ENCODE measurements around the gene HNRNPR. TPM values are rescaled to one million over a fixed set of nuclear protein-coding genes. Genes with fewer than 3 reads are reported as not detected.

The HNRNPR gene
- polyA plus RNA-seq, 3 donors, result 58.5 to 112 (median 82.9) TPM

DNA sequence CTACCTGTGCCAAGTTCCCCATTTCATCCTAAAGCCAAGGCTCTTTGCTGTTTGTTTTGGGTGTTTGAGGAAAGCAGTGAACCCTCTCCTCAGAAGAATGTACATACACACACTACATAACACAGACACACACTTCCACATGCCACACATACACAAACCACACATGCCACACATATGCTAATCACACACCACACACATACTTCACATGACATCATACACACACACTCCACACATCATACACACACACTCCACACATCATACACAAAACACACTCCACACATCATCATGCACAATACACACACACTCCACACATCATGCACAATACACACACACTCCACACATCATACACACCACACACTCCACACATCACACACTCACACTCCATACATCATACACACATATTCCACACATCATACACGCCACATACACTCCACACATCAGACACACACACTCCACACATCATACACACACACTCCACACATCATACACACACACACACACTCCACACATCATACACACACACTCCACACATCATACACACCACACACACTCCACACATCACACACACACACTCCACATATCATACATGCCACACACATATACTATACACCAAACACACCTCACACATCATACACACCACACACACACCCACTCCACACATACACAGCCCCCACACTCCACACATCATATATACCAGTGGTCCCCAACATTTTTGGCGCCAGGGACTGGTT is 48.2 kb upstream of the HNRNPR start:
- Mint-ChIP-seq H3K9me3 (no peaks in the 10 kb centered on the region), H3K27me3 (ENCODE audit: low read depth in 3 of 3) (peaks cover 2 to 4% (median 3%) of the 10 kb centered on the region in 3 donors), H3K36me3 (no peaks in the 10 kb centered on the region), H3K4me3 (no peak overlapping the region), H3K4me1 (peaks cover 5% of the 10 kb centered on the region), H3K27ac (no peak overlapping the region)
- Histone ChIP-seq H3K79me2 (ENCODE audit: insufficient read depth, low read length) (no peaks in the 10 kb centered on the region), H3K9ac (ENCODE audit: insufficient read depth, low read length, poor library complexity, severe bottlenecking) (no peak overlapping the region), H2AFZ (ENCODE audit: insufficient read depth, low read depth, low read length, poor library complexity, severe bottlenecking) (no peak overlapping the region), H3K36me3 (replicated peaks in 1 of 2; ENCODE audit: control insufficient read depth in 1 of 2, insufficient read depth in 2 of 2, low read length in 2 of 2) (no peaks in the 10 kb centered on the region), H3K27ac (ENCODE audit: low read depth in 1 of 2, low read length in 2 of 2) (no peak overlapping the region), H3K4me2 (replicated peaks; ENCODE audit: extremely low read depth, low read length, poor library complexity, severe bottlenecking) (no peak overlapping the region), H3K4me3 (replicated peaks in 1 of 3; ENCODE audit: low read depth in 2 of 3, low read length in 3 of 3) (no peak overlapping the region), H4K20me1 (ENCODE audit: insufficient read depth, low read length) (no peaks in the 10 kb centered on the region), H3K4me1 (ENCODE audit: control insufficient read depth in 1 of 2, insufficient read depth in 2 of 2, low read length in 2 of 2) (no peaks in the 10 kb centered on the region), H3K9me3 (replicated peaks in 1 of 2; ENCODE audit: control insufficient read depth in 1 of 2, insufficient read depth in 1 of 2, low read length in 2 of 2) (no peaks in the 10 kb centered on the region), H3K27me3 (ENCODE audit: control insufficient read depth in 2 of 2, insufficient read depth in 2 of 2, low read length in 2 of 2) (no peaks in the 10 kb centered on the region)
- TF ChIP-seq, protein P1, sequence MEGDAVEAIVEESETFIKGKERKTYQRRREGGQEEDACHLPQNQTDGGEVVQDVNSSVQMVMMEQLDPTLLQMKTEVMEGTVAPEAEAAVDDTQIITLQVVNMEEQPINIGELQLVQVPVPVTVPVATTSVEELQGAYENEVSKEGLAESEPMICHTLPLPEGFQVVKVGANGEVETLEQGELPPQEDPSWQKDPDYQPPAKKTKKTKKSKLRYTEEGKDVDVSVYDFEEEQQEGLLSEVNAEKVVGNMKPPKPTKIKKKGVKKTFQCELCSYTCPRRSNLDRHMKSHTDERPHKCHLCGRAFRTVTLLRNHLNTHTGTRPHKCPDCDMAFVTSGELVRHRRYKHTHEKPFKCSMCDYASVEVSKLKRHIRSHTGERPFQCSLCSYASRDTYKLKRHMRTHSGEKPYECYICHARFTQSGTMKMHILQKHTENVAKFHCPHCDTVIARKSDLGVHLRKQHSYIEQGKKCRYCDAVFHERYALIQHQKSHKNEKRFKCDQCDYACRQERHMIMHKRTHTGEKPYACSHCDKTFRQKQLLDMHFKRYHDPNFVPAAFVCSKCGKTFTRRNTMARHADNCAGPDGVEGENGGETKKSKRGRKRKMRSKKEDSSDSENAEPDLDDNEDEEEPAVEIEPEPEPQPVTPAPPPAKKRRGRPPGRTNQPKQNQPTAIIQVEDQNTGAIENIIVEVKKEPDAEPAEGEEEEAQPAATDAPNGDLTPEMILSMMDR (IDR thresholded peaks at IDR 0.05), result no peak
- no peak for DNase-seq
- intact Hi-C loops (cut with micrococcal nuclease), result no loop called here
- WGBS (ENCODE audit: insufficient coverage), result 73% methylated on average over 1 of the region's 2 CpGs

DNA sequence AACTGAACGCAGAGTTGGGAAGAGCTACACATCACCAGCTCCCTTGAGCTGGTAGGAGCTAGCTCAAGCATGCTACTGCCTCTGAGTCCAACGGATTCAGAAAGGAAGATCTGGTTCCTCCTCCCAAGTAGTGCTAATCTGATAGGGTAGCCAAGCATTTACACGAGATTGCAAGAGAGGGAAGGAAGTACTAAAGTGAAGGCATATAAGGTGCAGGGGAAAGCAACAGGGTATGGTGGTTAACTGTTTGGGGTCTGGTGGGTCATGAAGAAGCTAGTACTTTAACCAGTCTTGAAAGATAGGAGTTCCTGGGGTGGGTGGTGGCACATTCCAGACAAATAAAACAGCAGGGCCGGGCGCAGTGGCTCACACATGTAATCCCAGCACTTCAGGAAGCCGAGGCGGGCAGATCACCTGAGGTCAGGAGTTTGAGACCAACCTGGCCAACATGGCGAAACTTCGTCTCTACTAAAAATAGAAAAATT is 45.8 kb upstream of the HNRNPR start:
- Mint-ChIP-seq H3K9me3 (no peaks in the 10 kb centered on the region), H3K4me1 (peaks cover 5% of the 10 kb centered on the region), H3K36me3 (no peaks in the 10 kb centered on the region), H3K27ac (no peak overlapping the region), H3K27me3 (ENCODE audit: low read depth in 3 of 3) (peaks cover 2 to 4% (median 4%) of the 10 kb centered on the region in 3 donors), H3K4me3 (no peak overlapping the region)
- H3K27me3 ChIP-seq (ENCODE audit: control insufficient read depth in 2 of 2, insufficient read depth in 2 of 2, low read length in 2 of 2), result no peaks in the 10 kb centered on the region
- intact Hi-C loops (cut with micrococcal nuclease), result no loop called here
- H3K9ac ChIP-seq (ENCODE audit: insufficient read depth, low read length, poor library complexity, severe bottlenecking), result no peak overlapping the region
- H3K36me3 ChIP-seq (replicated peaks in 1 of 2; ENCODE audit: control insufficient read depth in 1 of 2, insufficient read depth in 2 of 2, low read length in 2 of 2), result no peaks in the 10 kb centered on the region
- H3K27ac ChIP-seq (ENCODE audit: low read depth in 1 of 2, low read length in 2 of 2), result no peak overlapping the region
- no peak for DNase-seq
- no peak overlapping the region for H2AFZ ChIP-seq (ENCODE audit: insufficient read depth, low read depth, low read length, poor library complexity, severe bottlenecking)
- WGBS (ENCODE audit: insufficient coverage), result 55% methylated on average over 7 of the region's 9 CpGs
- H3K4me1 ChIP-seq (ENCODE audit: control insufficient read depth in 1 of 2, insufficient read depth in 2 of 2, low read length in 2 of 2), result no peaks in the 10 kb centered on the region
- no peaks in the 10 kb centered on the region for H3K79me2 ChIP-seq (ENCODE audit: insufficient read depth, low read length)
- no peak overlapping the region for H3K4me2 ChIP-seq (replicated peaks; ENCODE audit: extremely low read depth, low read length, poor library complexity, severe bottlenecking)
- no peaks in the 10 kb centered on the region for H4K20me1 ChIP-seq (ENCODE audit: insufficient read depth, low read length)
- no peaks in the 10 kb centered on the region for H3K9me3 ChIP-seq (replicated peaks in 1 of 2; ENCODE audit: control insufficient read depth in 1 of 2, insufficient read depth in 1 of 2, low read length in 2 of 2)
- no peak overlapping the region for H3K4me3 ChIP-seq (replicated peaks in 1 of 3; ENCODE audit: low read depth in 2 of 3, low read length in 3 of 3)
- TF ChIP-seq, protein P1 (IDR thresholded peaks at IDR 0.05), result no peak
